ENCODE results near the gene ASTE1.
"Not testable (repeated sequence)": the region's sequence is repeated elsewhere in the genome, so short reads cannot be mapped to it uniquely, and the experiment has no call there.

Gene ASTE1

DNA sequence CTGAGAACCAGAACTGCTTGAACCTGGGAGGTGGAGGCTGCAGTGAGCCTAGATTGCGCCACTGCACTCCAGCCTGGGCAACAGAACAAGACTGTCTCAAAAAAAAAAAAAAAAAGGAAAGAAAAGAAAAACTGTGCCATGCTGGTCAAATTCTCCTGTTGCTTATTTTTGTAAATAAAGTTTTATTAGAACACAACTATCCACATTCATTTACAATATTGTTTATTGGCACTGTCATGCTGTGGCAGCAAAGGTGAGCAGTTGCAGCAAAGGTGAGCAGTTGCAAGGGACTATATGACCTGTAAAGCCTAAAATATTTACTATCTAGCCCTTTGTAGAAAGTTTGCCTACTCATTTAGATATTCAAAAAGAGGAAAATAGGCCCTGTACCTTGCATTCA, 18.3 kb downstream of the ASTE1 start:
- no peak for DNase-seq

DNA sequence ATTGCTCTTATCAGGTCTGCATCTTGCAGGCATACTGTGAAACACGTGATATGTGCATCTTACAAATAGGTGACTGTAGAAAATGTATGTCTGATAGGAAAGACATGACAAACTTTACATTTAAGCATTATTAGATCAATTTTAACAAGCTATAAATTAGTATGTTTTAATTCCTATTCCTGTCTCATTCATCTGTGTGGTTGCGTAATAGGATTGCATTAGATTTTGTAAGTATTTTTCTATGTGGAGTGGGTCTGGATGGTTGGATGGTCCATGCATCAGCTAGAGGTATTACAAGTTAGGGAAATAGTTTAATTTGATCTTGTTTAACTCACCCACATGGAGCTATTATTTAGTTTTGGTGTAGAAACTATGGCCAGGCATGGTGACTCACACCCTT, 18.8 kb downstream of the ASTE1 start:
- no peak for DNase-seq

DNA sequence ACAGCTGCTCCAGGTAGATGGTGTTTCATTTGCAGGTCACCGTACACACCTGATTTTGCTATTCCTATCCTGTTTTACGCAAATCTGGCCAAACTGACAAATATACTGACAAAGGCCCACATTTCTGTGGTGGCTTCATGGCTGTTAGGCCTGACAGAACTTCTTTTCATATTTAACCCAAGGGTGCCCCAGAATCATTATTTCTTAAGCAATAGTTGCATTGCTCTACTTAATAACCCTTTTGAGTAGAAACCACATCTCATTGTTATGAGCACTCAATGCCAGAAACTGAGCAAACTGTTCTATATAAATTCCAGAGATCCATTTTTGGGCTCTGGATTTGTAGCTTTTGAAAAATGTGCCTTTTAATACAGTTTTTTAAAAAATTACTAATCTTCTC, 19.4 kb downstream of the ASTE1 start:
- DNase-seq = no peak

DNA sequence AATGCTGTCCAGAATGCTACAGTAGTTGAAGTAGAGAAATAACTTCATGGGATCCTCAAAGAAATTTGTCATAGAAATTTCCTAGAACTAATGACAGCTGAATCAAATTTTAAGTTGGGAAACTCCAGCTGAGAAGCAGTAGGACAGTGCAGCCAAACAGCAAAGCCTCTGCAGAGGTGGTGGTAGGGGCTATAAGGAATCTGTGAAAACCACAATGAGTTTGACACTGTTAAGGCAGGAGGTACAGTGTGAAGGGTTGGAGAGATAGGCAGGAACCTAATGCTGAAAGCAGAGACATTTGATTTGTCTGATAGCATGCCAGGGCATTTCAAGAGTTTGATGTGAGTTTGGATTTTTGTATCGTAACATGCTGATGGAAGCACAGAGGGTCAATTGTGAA, 22.0 kb downstream of the ASTE1 start:
- no peak for DNase-seq

DNA sequence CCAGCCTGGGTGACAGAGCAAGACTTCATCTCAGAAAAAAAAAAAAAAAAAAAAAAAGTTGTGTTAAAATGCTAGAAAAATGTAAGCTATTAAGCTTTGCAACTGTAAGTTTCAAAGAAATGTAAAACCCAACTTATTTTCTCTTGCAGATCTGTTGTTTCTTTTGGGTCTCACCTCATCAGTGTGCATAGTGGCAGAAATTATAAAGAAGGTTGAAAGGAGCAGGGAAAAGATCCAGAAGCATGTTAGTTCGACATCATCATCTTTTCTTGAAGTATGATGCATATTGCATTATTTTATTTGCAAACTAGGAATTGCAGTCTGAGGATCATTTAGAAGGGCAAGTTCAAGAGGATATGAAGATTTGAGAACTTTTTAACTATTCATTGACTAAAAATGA, 25.6 kb downstream of the ASTE1 start:
- DNase-seq = no peak

DNA sequence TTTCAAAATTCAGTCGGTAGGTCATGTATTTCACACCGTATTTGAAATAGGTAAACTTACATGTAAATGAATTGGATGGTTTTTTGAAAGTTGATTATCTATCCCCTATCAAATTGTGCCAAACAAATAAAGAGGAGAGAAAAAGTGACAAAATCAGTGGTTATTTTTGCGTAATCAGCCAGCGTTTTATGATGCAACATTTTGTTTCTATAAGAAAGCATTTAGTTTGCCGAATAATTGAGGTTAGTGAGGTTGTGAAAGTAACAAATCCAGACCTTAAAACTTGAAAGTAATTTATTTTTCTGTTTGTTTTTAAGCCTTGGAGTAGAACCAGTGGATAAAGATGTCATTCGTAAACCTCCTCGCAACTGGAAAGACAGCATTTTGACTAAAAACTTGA, 29.3 kb downstream of the ASTE1 start:
- no peak for DNase-seq

DNA sequence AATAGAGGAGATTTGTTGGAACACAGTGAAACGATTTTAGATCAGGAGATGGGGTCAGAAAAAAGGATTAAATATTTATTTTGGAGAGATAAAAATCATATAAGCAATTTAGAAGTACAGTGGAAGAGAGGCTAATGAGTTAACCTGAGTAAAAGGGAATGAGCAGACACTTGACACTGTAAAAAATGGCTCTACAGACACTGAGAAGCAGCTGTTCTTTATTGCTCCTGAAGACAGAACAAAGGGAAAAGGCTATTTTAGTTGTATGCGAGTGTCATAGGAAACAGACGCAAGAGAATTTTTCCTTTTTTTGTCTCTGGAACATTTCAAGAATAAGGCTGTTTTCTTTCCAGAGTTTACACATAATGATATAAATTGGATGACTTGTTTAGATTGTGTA, 34.3 kb downstream of the ASTE1 start:
- peak; percentile 28 for DNase-seq

DNA sequence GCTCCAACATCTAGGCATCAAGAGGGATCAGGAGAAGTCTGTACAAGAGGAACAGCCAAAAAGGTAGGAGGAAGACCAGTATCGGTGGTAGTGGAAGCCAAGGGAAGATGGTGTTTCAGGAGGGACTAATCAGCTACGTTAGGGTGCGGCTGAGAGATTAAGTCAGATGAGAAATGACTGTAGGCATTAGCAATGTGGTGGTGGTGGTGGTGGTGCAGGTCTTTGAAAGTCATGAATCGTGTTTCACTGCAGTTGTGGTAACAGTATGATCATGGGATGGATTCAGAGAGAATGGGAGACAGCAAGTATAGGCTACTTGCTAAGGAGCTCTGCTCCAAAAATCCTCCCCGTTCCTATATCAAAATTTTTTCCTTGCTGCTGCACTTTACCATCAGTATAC, 35.5 kb downstream of the ASTE1 start:
- no peak for DNase-seq

DNA sequence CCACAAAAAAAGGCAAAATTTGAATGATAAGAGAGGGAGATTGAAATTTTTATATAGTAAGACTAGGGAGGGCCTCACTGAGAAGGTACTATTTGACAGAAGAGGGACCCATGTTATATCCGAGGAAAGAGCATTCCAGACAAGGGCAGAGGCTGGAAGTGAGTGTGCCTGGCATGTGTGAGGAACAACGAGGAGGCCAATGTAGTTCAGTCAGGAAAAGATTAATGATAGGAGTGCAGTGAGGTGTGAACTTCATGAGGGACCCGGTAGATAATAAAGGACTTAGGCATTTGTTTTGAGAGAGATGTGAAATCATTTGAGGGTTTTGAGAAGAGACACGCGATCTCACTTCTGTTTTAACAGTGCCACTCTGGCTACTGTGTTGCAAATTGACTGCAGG, 36.3 kb downstream of the ASTE1 start:
- no peak for DNase-seq

DNA sequence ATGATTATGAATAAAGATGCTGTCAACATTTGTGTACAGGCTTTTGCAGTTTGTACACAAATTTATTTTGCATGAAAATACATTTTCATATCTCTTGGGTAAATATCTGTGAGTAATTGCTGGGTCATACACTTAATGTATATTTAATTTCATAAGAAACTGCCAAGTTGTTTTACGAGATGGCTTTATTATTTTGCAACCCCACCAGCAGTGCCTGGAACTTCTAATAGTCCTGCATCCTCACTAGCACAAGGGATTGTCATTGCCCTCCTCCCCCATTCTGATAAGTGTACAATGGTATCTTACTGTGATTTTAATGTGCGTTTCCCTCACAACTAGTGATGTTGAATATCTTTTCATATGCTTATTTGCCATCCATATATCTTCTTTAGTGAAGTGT, 45.2 kb downstream of the ASTE1 start:
- DNase-seq = no peak

DNA sequence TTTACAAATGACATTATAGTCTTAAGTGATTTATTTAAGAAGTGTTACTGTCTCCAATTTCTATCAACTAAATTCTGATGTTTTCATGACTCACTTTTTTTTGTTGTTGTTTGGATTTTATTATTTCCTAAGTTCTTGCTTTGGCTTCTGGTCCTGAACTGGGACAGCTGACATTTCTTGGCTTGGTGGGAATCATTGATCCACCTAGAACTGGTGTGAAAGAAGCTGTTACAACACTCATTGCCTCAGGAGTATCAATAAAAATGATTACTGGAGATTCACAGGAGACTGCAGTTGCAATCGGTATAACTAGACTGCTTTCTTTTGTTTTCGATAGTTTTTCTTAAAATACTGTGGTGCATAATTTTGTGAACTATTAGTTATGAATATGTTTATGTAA, 47.5 kb downstream of the ASTE1 start:
- DNase-seq = no peak

DNA sequence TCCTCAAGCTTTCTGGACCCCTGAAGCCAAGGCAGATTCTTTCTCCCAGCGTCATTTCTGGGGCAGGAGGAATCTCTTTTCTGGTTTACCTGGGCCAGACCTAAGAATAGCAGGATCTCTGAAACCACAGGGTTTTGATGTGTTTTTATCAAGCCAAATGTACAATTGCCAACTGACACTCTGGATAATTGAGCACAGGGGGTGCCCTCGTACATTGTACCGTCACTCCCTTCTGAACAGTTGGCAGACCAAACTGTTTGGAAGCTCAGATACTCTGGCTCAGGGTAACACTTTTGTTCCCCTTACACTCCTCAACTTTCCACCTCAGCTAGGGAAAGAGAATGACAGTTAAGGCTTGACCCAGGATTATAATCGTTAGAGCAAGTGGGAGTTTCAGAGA, 49.9 kb downstream of the ASTE1 start:
- no peak for DNase-seq

DNA sequence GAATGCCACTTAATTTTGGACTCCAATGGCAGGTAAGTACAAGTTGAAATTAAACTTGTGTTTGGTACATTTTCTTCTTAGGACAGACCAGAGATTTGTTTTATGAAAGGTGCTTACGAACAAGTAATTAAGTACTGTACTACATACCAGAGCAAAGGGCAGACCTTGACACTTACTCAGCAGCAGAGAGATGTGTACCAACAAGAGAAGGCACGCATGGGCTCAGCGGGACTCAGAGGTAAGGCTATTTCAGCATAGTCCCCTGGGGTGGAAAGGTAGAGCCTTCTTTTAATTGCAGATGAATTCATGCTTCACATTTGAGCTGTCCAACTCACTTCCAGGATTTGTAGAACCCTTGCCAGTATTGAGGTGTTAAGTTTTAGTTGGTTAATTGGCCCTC, 51.4 kb downstream of the ASTE1 start:
- no peak for DNase-seq

DNA sequence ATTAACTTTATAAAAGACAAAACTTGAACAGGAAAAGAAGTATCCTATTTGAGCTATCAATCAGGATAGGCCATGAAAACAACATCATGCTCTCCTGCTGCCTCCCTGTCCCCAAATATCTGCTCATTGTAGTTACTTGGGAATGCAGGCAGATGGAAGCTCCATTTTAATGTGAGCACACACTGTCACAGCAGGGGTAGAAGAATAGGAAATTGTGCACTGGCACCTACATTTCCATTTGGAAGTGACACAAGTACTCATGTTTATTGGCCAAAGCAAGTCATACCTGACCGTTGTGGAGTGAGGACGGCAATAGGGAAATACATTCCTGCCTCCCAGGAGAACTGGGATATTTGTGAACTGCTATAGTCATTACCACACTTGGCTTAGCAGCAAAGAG, 52.4 kb downstream of the ASTE1 start:
- no peak for DNase-seq

DNA sequence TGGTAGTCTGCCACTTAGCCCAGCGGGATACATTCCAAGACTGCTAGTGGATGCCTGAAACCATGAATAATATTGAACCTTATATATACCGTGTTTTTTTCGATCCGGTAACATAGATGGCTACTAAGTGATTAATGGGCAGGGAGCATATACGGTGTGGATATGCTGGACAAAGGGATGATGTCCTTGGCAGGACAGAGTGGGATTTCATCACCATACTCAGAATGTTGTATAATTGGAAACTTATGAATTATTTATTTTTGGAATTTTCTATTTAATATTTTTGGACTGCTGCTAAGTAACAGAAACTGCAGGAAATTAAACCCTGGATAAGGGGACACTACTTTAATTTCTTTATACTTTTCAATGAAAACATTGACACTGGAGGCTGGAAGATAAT, 53.2 kb downstream of the ASTE1 start:
- no peak for DNase-seq

DNA sequence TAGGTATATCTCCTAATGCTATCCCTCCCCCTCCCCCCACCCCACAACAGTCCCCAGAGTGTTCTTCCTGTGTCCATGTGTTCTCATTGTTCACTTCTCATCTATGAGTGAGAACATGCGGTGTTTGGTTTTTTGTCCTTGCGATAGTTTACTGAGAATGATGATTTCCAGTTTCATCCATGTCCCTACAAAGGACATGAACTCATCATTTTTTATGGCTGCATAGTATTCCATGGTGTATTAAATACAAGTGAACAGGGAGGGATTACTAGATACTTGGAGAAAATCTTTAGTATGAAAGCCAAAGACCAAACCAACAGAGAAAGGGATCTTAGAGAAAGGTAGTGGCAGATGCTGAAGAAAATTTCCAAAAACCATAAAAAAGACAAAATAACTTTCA, 54.0 kb downstream of the ASTE1 start:
- not testable (repeated sequence) for DNase-seq

DNA sequence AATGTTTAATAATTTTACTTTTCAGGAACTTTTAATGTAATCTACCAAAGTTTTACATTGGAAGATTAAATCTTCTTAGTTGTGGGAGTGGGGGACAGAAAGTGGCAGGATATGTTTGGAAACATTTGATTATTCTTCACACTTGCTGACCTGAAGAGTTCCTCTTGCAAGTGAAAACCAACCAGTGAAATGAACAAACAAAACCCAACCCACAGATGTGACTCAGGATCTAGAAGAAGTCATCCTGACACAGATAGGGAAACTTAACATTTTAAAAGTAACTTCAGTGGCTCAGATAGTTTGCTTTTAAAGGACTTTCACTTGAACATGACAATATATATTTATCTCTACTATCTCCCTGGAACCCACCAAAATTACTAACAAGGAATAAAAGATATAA, 55.4 kb downstream of the ASTE1 start:
- no peak for DNase-seq

DNA sequence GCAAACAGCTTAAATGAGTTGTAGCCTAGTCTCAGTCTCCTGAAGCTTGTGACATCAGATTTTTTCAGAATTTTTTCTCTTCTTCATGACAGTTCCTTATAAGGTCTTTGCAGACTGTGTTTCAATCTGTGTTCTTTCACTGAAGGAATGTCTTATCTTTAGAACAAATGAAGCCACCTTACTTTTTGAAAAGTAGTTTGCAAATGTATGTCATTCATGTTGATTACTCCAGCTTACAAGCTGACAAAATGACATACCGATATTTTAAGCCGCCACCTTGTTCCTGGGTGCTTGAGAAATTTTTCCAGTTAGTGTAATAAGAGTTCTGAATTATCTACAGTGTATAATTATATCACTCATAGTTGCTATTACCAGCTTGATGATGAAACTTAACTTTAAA, 57.0 kb downstream of the ASTE1 start:
- no peak for DNase-seq

DNA sequence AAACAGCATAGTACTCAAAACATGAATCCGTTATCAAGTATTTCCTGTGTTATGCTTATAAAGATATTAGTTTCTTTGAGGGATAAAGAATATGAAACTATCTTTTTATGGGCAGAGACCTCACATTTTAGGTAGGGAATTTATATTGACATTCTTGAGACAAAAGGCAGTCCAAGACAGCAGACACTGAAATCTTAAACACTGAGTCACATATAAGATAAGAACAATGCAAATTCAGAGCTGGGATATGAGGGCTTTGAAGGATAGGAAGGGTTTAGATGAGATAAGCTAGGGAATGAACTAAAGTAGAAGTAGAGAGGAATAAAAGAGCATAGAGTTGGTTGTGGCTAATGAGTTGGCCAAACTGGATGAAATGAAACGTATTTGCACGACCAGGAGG, 58.4 kb downstream of the ASTE1 start:
- DNase-seq = no peak

DNA sequence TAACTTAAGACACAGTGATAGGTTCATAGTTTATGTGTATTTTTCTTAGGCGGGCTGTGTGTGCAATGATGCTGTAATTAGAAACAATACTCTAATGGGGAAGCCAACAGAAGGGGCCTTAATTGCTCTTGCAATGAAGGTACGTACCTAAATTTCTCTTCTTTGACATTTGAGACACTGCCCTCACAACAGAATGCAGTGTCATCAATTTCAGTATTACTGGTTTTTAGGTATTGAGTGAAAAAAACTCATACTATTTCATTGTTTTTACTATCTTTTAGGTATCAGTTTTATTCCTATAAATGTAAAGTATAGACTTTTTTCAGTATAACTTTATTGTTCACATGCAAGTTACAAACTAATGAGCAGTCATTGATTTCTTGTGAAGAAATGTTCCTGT, 59.3 kb downstream of the ASTE1 start:
- DNase-seq = no peak

DNA sequence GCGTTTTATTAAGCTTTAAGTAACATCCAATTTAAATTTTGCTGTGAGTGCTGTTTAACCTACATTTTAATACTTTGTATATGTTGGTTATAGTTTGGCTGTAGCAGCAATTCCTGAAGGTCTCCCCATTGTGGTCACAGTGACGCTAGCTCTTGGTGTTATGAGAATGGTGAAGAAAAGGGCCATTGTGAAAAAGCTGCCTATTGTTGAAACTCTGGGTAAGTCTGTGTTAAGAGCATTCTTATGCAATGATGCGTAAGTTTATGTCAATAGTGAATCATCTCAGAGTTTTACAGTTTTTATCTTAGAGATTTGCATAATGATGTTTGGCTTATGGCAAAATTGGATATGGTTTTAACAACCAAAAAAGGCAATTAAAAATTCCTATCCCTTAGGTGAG, 62.7 kb downstream of the ASTE1 start:
- DNase-seq = no peak
